ENCODE results near the gene PEAK1.
A peak's percentile ranks its signal among the peaks of the same experiment; 100 is the strongest.

The PEAK1 gene

GRCh38 chr15:77400258-77400657, 19.6 kb downstream of the PEAK1 start:
- TF ChIP-seq CTCF (conservative IDR thresholded peaks at IDR 0.05; ENCODE audit: low read length): no peak
- no peak overlapping the region for H3K4me3 ChIP-seq (ENCODE audit: low read length)

GRCh38 chr15:77398927-77399326, 21.0 kb downstream of the PEAK1 start:
- no peak overlapping the region for H3K4me3 ChIP-seq (ENCODE audit: low read length)
- TF ChIP-seq CTCF (conservative IDR thresholded peaks at IDR 0.05; ENCODE audit: low read length): no peak

More at GRCh38 chr15:77400258-77400657, 19.6 kb downstream of the PEAK1 start:
- DNase-seq (ENCODE audit: low read depth): no peak

DNA sequence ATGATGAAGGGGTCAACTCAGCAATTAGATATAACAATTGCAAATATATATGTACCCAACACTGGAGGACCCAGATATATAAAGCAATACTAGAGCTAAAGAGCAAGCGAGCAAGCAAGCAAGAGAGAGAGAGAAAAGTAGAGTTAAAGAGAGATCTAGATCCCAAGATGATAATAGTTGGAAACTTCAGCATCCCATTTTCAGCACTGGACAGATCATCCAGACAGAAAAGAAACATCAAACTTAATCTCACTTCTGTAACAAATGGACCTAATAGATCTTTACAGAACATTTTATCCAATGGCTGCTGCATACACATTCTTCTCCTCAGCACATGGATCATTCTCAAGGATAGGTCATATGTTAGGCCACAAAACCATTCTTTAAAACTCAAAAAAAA, 23.2 kb downstream of the PEAK1 start:
- DNase-seq (ENCODE audit: low read depth): no peak
- TF ChIP-seq CTCF (conservative IDR thresholded peaks at IDR 0.05; ENCODE audit: low read length): no peak

More at GRCh38 chr15:77398927-77399326, 21.0 kb downstream of the PEAK1 start:
- no peak for DNase-seq (ENCODE audit: low read depth)

DNA sequence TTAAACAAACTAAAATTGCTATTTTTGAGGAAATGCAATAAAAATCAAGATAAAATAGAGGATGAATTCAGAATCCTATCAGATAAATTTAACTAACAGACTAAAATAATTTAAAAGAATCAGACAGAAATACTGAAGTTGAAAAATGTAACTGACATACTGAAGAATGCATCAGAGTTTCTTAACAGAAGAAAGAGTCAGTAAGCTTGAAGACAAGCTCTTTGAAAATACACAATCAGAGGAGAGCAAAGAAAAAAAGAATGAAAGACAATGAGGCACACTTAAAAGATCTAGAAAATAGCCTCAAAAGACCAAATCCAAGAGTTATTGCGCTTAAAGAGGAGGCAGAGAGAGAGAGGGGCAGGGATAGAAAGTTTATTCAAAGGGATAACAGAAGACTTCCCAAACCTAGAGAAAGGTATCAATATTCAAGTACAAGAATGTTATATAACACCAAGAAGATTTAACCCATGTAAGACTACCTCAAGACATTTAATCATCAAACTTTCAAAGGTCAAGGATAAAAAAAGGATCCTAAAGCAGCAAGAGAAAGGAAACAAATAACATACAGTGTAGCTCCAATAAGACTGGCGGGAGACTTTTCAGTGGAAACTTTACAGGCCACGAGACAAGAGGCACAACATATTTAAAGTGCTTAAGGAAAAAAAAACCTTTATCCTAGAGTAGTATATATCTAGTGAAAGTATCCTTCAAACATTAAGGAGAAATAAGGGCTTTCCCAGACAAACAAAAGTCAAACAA, 24.7 kb downstream of the PEAK1 start:
- no peak for DNase-seq (ENCODE audit: low read depth)
- TF ChIP-seq CTCF (conservative IDR thresholded peaks at IDR 0.05; ENCODE audit: low read length): no peak
- H3K4me3 ChIP-seq (ENCODE audit: low read length): no peak overlapping the region

More for the DNA sequence above, 23.2 kb downstream of the PEAK1 start:
- no peak overlapping the region for H3K4me3 ChIP-seq (ENCODE audit: low read length)

GRCh38 chr15:77393471-77393840, 26.4 kb downstream of the PEAK1 start:
- TF ChIP-seq CTCF (conservative IDR thresholded peaks at IDR 0.05; ENCODE audit: low read length): no peak
- no peak overlapping the region for H3K4me3 ChIP-seq (ENCODE audit: low read length)
- DNase-seq (ENCODE audit: low read depth): peak; percentile 40

DNA sequence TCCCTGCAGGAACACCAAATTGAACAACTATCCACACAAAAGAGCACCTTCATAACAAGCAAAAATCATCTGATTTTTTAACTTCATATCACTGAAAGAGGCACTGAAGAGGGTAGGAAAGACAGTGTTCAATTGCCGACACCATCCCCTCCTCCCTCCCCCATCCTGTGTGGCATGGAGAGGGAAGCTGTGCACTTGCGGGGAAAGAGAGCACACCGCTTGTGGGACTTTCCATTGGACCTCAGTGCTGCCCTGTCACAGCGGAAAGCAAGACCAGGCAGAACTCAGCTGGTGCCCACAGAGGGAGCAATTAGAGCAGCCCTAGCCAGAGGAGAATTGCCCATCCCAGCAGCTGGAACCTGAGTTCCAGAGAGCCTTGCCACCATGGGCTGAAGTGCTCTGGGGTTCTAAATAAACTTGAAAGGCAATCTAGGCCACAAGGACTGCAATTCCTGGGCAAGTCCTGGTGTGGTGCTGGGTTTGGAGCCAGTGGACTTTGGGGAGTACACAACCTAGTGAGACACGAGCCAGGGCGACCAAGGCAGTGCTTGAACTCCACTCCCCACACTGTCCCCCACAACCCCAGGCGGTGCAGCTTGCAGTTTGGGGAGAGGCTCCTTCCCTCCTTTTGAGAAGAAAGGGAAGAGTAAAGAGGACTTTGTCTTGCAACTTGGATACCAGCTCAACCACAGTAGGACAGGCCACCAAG, 27.0 kb downstream of the PEAK1 start:
- no peak for TF ChIP-seq CTCF (conservative IDR thresholded peaks at IDR 0.05; ENCODE audit: low read length)
- H3K4me3 ChIP-seq (ENCODE audit: low read length): no peak overlapping the region
- DNase-seq (ENCODE audit: low read depth): no peak

All from AG10803 (cell line).